ENCODE data around the gene CKB.
A peak's percentile ranks its signal among the peaks of the same experiment; 100 is the strongest.

CKB gene

DNA sequence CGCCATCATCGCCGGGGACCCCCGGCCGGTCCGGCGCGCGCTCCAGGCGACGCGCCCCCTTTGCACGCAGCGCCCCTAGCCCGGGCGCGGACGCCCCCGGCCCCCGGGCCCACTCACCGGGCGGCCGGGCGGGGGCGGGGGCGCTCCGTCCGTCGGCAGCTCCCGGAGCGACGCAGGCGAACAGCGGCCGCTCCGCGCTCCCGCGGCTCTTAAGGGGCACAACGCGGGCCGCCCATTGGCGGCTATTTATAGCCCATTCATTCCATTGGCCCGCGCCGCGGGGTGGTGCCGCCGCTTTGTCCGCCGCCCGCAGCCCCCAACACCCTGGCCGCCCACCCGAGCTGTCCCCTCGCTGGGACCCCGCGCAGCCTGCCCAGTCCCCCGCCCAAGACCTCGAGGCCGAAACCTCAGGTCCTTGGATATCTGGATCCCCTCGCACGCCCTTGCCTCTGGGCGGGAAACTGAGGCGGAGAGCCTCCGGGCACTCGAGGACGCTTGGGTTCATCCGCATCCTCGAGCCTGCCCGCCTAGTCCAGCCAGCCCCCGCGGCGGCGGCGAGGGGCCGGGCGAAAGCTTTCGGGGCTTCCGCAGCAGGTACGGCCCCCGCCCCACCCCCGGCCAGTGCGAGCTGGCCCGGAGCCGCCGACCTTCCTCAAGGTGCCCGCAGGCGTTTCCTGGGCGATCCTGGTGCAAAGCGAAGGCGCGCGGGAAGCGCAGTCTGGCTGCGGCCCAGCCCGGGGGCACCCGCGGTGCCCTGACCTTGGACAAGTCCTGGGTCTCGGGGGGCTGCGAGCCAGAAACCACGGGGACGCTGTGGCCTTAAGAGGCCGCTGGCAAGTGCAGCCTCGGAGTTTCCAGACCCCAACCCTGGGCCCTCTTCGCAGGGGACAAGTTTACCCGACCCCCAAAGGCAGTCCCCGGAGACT lies at the start of gene CKB:
TSS of gene CKB (minus strand) at position 182 of the 926 bp plus-strand sequence. CDS start 337 bp downstream, outside the sequence.
- Mint-ChIP-seq H3K27ac (no peak within 1 kb of the TSS), H3K4me3 (peak within 1 kb of the TSS; percentile 24), H3K9me3 (no peaks in the 10 kb centered on the region), H3K36me3 (ENCODE audit: low read depth) (no peaks in the 10 kb centered on the region), H3K27me3 (ENCODE audit: low read depth) (peaks cover 18% of the 10 kb centered on the region), H3K4me1 (ENCODE audit: low read depth) (peaks cover 16% of the 10 kb centered on the region)
- peak; percentile 29 for DNase-seq (ENCODE audit: low spot score)

DNA sequence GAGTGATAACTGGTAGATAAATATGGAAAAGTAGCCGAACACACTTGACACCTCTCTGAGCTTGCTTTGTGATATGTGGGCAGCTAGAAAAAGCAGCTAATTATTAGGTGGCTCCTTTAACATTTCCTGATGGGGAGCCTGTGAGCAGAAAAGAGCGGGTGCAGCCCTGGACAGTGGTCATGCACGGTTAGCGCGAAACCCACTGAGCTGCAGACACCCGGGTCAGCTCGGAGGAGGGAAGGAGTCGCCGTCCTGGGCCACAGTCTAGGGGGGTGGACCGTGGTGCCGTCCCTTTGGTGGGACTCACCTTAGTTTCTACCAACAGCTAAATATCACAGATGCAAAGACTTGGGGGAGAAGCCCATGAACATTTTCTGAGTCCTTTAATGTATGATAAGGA lies 46.8 kb upstream of the CKB start:
- H3K4me3 Mint-ChIP-seq: no peak overlapping the region
- peaks cover 3% of the 10 kb centered on the region for H3K36me3 Mint-ChIP-seq (ENCODE audit: low read depth)
- no peaks in the 10 kb centered on the region for H3K9me3 Mint-ChIP-seq
- H3K4me1 Mint-ChIP-seq (ENCODE audit: low read depth): peaks cover 5% of the 10 kb centered on the region
- H3K27ac Mint-ChIP-seq: no peak overlapping the region
- DNase-seq (ENCODE audit: low spot score): no peak
- no peaks in the 10 kb centered on the region for H3K27me3 Mint-ChIP-seq (ENCODE audit: low read depth)

DNA sequence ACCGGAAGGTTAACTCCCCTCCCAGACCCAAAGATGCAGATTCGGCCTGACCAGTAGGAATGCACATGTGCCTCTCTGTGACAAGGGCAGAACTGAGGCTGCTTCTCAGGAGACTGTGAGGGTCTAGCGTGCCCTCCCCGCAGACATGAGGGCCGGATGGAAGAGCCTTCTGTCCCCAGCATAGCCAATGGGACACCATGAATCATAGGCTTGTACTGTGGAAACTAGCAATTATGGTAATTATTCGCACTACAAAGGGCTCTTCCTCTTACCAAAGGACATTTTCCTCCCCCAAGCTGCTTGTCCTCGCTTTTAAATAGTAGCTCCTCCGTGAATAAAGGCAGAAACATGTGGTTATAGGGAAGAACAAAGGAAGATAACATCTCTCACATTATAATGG lies 46.3 kb upstream of the CKB start:
- H3K4me3 Mint-ChIP-seq: no peak overlapping the region
- H3K4me1 Mint-ChIP-seq (ENCODE audit: low read depth): peaks cover 5% of the 10 kb centered on the region
- no peaks in the 10 kb centered on the region for H3K9me3 Mint-ChIP-seq

DNA sequence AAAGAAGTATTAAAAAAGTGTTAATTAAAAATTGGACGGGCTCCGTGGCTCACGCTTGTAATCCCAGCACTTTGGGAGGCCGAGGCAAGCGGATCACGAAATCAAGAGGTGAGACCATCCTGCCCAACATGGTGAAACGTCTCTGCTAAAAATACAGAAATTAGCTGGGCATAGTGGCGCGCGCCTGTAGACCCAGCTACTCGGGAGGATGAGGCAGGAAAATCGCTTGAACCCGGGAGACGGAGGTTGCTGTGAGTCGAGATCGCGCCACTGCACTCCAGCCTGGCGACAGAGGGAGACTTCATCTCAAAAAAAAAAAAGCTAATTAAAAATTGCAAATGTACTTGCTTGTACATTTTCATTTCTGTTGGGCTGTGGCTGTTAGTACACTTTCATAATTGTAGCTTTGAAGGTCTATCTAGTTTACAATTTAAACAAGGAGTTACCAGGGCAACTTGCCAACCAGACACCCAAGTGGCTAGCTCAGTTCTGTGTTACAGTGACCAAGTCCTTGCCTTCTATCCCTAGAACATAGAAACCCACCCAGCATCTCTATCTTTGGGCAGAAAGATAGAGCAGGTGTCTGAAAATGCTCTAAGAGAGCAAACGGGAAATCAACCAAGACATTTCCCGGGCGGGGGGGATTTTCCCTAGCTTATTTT lies 41.3 kb upstream of the CKB start:
- Mint-ChIP-seq H3K4me3 (peak overlapping the region; percentile 97), H3K27me3 (ENCODE audit: low read depth) (no peaks in the 10 kb centered on the region), H3K4me1 (ENCODE audit: low read depth) (peaks cover 35% of the 10 kb centered on the region)

More for the DNA sequence above, 46.3 kb upstream of the CKB start:
- no peaks in the 10 kb centered on the region for H3K36me3 Mint-ChIP-seq (ENCODE audit: low read depth)
- no peak overlapping the region for H3K27ac Mint-ChIP-seq
- no peak for DNase-seq (ENCODE audit: low spot score)
- no peaks in the 10 kb centered on the region for H3K27me3 Mint-ChIP-seq (ENCODE audit: low read depth)

DNA sequence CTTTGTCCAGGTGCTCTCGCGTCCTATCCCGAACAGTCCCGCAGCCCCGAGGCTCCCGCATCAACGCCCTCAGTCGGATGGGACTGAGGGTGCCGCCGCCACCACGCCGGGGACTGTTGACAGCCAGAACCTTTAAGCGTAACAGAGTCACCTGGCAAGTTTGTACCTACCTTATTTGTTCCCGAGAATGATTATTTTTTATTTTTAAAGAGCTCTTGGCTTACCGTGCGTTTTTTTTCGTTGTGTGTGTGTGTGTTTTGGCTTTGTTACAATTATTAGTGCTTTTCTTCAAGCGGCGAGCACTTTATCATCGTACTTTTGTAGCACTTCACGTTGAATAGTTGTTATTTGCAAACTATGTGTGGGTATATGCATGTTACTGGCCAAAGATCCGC lies 40.6 kb upstream of the CKB start:
- H3K4me1 Mint-ChIP-seq (ENCODE audit: low read depth): peaks cover 38% of the 10 kb centered on the region
- H3K4me3 Mint-ChIP-seq: peak overlapping the region; percentile 97
- no peaks in the 10 kb centered on the region for H3K9me3 Mint-ChIP-seq
- DNase-seq (ENCODE audit: low spot score): no peak
- H3K27ac Mint-ChIP-seq: peak overlapping the region; percentile 92
- peaks cover 32% of the 10 kb centered on the region for H3K36me3 Mint-ChIP-seq (ENCODE audit: low read depth)
- no peaks in the 10 kb centered on the region for H3K27me3 Mint-ChIP-seq (ENCODE audit: low read depth)

More for the DNA sequence above, 41.3 kb upstream of the CKB start:
- H3K36me3 Mint-ChIP-seq (ENCODE audit: low read depth): peaks cover 26% of the 10 kb centered on the region
- no peaks in the 10 kb centered on the region for H3K9me3 Mint-ChIP-seq
- DNase-seq (ENCODE audit: low spot score): no peak
- peak overlapping the region; percentile 92 for H3K27ac Mint-ChIP-seq

DNA sequence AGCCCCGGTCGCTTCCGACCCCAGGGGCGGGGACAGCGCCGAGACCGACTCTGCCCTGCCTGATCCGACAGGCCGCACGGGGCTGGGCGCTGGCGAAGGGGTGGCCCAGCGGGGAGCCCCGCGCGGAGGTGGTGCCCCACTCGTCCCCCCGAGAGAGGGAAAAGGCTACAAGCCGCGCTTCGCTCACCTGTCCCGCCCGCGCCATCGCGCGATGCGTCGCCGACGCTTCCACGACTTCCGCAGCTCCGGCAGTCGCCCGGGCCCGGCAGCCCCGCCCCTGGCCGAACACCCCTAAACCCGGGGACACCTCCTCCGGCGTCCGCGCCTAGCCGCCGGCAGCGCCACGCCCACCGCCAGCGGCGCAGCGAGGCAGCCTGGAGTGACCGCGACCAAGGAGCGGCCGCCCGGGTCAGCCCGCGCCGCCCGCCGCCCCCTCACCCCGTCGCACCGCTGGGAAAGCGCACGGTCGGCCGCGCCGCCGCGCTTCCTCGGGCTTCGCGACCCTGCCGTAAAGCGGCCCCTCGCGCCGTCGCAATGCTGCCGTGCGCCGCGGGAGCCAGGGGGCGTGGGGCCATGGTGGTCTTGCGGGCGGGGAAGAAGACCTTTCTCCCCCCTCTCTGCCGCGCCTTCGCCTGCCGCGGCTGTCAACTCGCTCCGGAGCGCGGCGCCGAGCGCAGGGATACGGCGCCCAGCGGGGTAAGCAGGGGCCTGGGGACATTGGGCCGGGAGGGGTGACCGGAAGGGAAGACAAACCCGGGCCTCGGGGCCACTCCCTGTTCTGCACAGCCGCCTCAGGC lies 40.0 kb upstream of the CKB start, which contains the start of the genes BAG5 and COA8:
TSS of gene BAG5 (minus strand) at position 229 of the 797 bp plus-strand sequence. CDS start 1,493 bp downstream, outside the sequence.
TSS of gene COA8 (plus strand) at position 532 of the 797 bp plus-strand sequence. CDS start at position 574, 42 bp downstream.
- peaks cover 38% of the 10 kb centered on the region for H3K4me1 Mint-ChIP-seq (ENCODE audit: low read depth)

DNA sequence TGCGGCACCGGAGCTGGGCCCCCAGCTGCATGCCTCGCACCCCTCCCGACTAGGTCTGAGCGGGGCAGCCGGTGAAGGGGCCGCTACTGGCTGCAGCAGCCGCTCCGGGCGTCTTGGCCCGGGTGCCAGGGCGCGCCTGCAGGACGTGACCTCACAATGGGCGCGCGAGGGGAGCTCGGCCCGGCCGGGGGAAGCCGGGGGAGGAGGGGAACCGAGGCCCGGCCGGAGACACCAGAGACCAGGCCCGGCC lies 39.5 kb upstream of the CKB start:
- Mint-ChIP-seq H3K9me3 (no peaks in the 10 kb centered on the region), H3K27ac (peak overlapping the region; percentile 88), H3K27me3 (ENCODE audit: low read depth) (no peaks in the 10 kb centered on the region), H3K4me1 (ENCODE audit: low read depth) (peaks cover 38% of the 10 kb centered on the region), H3K36me3 (ENCODE audit: low read depth) (peaks cover 33% of the 10 kb centered on the region), H3K4me3 (peak overlapping the region; percentile 95)
- no peak for DNase-seq (ENCODE audit: low spot score)

More for the DNA sequence above, 40.0 kb upstream of the CKB start, which contains the start of the genes BAG5 and COA8:
- H3K27me3 Mint-ChIP-seq (ENCODE audit: low read depth): no peaks in the 10 kb centered on the region
- peak; percentile 89 for DNase-seq (ENCODE audit: low spot score)
- H3K9me3 Mint-ChIP-seq: no peaks in the 10 kb centered on the region
- peaks cover 33% of the 10 kb centered on the region for H3K36me3 Mint-ChIP-seq (ENCODE audit: low read depth)
- peak within 1 kb of the TSS; percentile 92 for H3K27ac Mint-ChIP-seq
- H3K4me3 Mint-ChIP-seq: peak within 1 kb of the TSS; percentile 97

DNA sequence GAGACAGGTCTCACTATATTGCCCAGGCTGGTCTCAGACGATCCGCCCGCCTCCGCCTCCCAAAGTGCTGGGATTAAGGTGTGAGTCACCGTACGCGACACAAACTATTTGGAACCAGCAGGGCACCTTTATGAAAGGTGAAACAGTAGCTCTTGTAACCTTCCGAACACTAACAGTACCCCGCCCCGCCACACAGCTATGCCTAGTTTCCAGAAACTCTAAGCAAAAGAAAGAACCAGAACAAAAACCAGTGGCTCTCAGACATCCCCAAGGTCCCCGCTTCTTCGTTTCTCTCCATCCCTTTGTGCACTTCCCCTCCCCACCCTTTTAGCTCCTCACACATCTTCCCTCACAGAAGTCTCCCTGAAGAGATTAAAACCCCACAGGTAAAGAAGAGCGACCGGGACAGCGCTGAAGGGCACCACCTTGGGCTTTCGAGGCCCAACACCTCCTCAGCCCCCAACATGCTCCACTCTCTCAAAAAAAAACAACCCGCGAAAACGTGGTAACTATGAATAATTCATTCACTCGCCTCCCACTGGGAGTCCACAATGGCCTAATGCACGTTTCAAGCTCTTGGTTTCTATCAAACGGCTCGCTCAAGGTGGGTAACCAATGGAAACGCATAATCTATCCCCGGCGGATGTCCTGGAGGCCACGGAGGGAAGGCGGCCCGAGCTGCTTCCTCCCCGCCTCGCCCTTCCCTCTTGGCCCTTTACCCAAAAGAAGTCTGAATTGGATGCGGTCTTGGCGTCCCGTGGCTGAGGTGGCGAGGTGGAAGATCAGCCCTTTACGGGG lies 39.0 kb upstream of the CKB start:
- Mint-ChIP-seq H3K4me1 (ENCODE audit: low read depth) (peaks cover 38% of the 10 kb centered on the region), H3K4me3 (peak overlapping the region; percentile 95), H3K27ac (peak overlapping the region; percentile 88), H3K9me3 (no peaks in the 10 kb centered on the region), H3K27me3 (ENCODE audit: low read depth) (no peaks in the 10 kb centered on the region), H3K36me3 (ENCODE audit: low read depth) (peaks cover 33% of the 10 kb centered on the region)
- DNase-seq (ENCODE audit: low spot score): peak; percentile 42

DNA sequence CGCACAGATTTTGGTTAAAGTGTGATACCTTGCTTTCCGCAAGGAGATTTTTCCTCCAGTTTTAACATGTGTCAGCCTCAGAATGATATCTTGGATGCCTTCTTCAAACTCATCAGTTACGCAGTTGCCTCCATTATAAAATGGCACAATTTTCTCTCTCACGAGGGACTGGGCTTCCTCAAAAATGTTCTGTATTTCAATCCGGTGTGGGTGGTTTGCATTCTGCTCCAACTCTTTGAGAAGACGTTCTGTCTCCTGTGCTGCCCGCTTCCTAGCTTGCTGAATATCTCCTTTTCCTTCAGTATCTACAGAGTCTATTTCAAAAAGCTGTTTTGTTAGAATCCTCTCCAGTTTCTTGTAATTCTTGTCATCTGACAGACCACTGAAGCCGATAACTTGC lies 38.1 kb upstream of the CKB start:
- Mint-ChIP-seq H3K4me1 (ENCODE audit: low read depth) (peaks cover 37% of the 10 kb centered on the region), H3K4me3 (peak overlapping the region; percentile 95), H3K27ac (peak overlapping the region; percentile 5)

DNA sequence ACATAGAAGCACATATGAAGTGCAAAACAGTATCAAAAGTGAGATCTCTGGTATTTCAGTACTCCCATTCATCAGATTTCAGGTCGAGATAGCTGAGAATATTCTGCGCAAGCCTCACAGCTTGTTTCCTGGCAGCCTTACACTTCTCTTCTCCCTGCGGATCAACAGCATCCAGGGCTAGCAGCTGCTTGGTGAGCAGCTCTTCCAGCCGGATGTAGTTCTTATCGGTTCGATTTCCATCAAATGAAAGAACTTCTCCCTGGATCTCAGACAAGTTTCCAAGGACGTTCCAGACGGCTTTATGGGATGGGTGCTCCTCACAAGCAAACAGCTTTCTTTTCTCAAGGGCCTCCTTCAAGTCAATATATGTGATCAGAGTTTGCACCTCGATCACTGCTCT lies 37.1 kb upstream of the CKB start:
- Mint-ChIP-seq H3K9me3 (no peaks in the 10 kb centered on the region), H3K27me3 (ENCODE audit: low read depth) (no peaks in the 10 kb centered on the region), H3K36me3 (ENCODE audit: low read depth) (peaks cover 33% of the 10 kb centered on the region), H3K27ac (no peak overlapping the region), H3K4me1 (ENCODE audit: low read depth) (peaks cover 35% of the 10 kb centered on the region), H3K4me3 (peak overlapping the region; percentile 15)
- DNase-seq (ENCODE audit: low spot score): no peak

More for the DNA sequence above, 38.1 kb upstream of the CKB start:
- no peak for DNase-seq (ENCODE audit: low spot score)
- Mint-ChIP-seq H3K36me3 (ENCODE audit: low read depth) (peaks cover 33% of the 10 kb centered on the region), H3K9me3 (no peaks in the 10 kb centered on the region), H3K27me3 (ENCODE audit: low read depth) (no peaks in the 10 kb centered on the region)

DNA sequence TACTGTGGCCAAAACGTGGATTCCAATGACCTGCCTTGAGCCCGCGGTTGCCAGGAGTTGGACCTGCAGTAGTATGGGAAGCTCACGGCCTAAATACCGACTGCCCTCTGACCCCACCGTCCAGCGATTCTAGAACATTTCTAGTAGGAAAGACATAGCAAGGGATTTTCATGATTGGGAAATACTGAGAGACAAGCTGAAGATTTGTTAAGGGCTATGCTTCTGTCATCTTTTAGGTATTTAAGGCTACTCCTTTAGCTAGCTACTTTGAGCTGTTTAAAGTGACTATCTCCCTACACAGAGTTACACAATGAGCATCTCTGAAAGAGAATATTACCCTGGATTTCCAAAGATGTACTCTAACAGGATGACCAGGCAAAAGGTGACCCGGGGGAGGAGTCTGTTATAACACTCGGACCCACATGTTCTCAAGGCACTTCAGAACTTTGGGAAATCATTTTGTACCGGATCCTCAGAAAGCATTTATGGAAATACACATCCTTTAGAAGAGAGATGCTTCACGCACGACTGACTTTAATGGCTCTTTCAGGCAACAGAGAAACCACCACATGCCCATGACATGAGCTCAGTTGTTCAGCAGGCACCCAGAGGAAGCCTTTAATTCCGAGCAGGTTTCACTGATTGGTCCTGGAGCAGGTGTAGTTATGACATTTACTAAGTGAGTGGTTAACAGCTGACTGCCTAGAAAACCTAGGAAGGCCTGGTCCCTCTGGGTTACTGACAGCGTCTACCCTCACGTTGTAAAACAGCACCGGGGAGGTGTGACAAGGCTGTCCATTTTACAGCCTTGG lies 35.6 kb upstream of the CKB start:
- no peak for DNase-seq (ENCODE audit: low spot score)

DNA sequence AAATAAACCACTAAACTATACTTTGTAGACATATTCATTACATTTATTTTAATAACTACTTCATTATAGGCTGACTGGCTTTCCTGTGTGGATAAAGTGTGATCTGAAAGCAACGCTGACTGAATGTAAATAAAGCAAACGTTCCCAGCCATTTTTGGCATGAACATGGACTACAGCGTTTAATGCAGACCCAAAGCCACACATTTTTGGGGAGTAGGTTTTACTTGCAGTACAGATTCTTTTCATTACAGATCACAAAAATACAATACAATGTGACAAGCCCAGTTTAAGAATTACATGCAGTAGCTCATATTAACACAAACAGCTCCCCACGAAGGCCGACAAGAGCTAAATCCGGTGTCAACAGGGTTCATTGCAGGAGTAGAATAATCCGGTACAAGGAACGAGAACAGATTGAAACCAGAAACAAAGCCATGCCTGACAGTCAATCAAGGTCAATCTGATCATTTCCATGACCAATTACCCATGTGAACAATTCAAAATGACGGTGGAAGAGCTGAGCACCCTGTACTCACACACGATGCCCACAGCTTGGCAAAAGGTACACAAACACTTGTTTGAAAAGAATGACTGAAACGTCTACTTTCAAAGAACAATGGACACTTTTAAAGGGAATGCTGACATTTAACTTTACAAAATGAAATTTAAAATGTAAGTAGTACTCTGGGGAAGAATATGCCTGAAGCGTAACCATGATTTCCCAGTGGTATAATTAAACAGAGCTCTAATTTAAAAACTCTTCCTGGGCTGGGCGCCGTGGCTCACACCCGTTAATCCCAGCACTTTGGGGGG lies 34.5 kb upstream of the CKB start:
- Mint-ChIP-seq H3K4me3 (no peak overlapping the region), H3K36me3 (ENCODE audit: low read depth) (peaks cover 30% of the 10 kb centered on the region), H3K27ac (no peak overlapping the region), H3K9me3 (no peaks in the 10 kb centered on the region), H3K4me1 (ENCODE audit: low read depth) (peaks cover 28% of the 10 kb centered on the region), H3K27me3 (ENCODE audit: low read depth) (no peaks in the 10 kb centered on the region)
- DNase-seq (ENCODE audit: low spot score): no peak

More for the DNA sequence above, 35.6 kb upstream of the CKB start:
- no peak overlapping the region for H3K27ac Mint-ChIP-seq
- no peak overlapping the region for H3K4me3 Mint-ChIP-seq
- peaks cover 30% of the 10 kb centered on the region for H3K36me3 Mint-ChIP-seq (ENCODE audit: low read depth)
- H3K9me3 Mint-ChIP-seq: no peaks in the 10 kb centered on the region
- peaks cover 29% of the 10 kb centered on the region for H3K4me1 Mint-ChIP-seq (ENCODE audit: low read depth)
- H3K27me3 Mint-ChIP-seq (ENCODE audit: low read depth): no peaks in the 10 kb centered on the region

Data from T-helper 2 cell treated with Interferon-gamma antibody and Interleukin-4, amounts not matched to agents 5 μg/mL and 100 μg/mL, for 36 hours (primary cell).